AG09309 (cell line): ENCODE measurements around the gene PIAS2.

ENCODE experiments used
- DNase-seq: peaks from one replicate; pipeline ENCODE4 v3.0.0-alpha.2; 2010; ENCODE audit warnings: low read depth
- H3K4me3 ChIP-seq: 2 replicates; pipeline ENCODE4 v1.5.1; 2011; ENCODE audit warnings: mild to moderate bottlenecking, low read depth, low read length, moderate library complexity; ENCODE audit not compliant: control insufficient read depth
- TF ChIP-seq, protein P1 (sequence below): IDR thresholded peaks from 2 replicates; pipeline ENCODE4 v1.5.1; 2011; ENCODE audit warnings: mild to moderate bottlenecking, low read depth, low read length, inconsistent platforms; ENCODE audit not compliant: insufficient read depth, control insufficient read depth; ENCODE audit errors: missing control alignments

Gene PIAS2

DNA sequence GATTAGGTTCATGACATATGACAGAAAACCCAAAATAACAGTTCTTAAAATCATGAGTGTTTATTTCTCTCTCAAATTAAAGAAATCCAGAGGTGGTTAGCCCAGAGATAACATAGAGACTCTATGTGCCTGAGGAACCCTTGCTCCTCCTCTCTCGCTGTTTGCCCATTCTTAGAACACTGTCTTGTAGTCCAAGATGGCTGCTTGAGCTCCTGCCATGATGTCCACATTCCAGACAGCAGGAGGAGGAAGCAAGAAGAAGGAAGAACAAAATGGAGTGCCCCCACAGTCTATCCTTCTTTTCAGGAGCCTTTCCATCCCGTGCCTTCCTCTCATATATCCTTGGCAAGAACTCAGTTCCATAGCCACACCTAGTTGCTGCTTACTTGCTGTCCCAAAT is 146.6 kb downstream of the PIAS2 start:
- no peak for DNase-seq
- TF ChIP-seq, protein P1, sequence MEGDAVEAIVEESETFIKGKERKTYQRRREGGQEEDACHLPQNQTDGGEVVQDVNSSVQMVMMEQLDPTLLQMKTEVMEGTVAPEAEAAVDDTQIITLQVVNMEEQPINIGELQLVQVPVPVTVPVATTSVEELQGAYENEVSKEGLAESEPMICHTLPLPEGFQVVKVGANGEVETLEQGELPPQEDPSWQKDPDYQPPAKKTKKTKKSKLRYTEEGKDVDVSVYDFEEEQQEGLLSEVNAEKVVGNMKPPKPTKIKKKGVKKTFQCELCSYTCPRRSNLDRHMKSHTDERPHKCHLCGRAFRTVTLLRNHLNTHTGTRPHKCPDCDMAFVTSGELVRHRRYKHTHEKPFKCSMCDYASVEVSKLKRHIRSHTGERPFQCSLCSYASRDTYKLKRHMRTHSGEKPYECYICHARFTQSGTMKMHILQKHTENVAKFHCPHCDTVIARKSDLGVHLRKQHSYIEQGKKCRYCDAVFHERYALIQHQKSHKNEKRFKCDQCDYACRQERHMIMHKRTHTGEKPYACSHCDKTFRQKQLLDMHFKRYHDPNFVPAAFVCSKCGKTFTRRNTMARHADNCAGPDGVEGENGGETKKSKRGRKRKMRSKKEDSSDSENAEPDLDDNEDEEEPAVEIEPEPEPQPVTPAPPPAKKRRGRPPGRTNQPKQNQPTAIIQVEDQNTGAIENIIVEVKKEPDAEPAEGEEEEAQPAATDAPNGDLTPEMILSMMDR: no peak
- no peak overlapping the region for H3K4me3 ChIP-seq

DNA sequence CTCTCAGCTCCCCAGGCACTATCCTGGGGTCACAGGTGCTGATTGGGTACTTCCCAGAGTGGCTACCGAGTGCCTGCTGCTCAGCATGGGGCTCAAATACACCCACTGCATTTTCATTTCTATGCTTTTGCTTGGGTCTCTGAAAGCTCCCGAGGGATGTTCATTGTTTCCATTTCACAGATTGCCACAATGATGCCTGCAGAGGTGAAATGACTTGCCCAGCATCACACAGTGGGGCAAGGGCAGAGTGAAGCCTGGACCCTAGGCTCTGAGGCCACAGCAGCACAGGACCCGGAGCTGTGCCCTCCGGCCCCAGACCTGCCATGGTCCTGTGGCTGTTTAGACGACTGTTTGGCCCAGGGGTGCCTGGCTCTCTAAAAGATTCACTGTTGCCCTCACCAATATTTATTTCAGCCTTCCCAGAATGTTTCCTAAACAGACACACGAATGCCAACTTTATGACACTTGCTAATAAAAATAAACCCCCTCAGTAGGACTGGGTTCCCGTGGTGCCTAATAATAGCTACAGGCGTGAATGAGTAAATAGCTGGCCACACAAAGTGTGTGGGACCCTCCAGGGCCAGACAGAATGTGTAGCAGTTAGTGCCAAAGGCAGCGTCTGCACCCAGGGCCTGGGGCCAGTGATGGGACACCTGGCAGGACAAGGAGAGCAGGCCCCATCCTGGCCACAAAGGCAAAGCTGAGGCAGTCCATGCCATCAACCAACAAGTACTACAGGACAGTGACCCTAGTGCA is 149.0 kb downstream of the PIAS2 start:
- H3K4me3 ChIP-seq: no peak overlapping the region
- DNase-seq: no peak
- TF ChIP-seq, protein P1: no peak

DNA sequence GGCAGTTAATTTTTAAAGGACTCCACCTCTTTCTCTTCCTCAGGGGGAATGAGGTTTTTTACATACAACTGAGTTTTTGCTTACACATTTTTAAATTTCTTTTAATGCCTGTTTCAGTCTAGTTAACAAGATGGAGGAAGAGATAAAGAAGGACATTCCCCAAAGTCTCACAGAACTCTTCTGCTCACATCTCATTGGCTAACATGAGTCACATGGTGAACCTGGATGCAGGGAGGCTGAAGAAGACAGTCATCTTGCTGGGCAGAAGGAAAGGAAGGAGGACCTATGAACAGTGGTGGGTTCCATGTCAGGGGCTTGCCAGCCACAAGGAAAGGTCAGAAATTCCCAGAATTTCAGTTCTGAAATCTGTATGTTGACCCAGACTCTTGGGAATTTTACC is 150.1 kb downstream of the PIAS2 start:
- no peak for DNase-seq
- no peak overlapping the region for H3K4me3 ChIP-seq
- TF ChIP-seq, protein P1: no peak

DNA sequence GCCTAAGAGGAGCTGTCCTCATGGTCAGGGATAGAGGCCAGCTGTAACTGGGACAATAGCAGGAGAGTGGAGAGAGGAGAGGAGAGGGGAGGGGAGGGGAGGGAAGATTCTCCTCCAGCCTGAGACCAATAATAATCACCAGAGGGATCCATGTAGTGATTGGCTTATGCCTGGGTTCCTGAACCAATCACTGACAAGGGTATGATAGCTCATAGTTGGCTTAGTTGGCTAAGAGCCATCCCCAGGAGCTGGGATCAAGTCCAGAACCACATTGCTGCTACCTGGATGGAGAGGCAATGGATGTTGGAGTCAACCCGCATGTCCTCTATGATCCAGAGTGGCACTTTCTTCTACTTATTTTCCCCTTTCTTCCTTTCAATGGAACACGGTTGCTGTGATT is 152.7 kb downstream of the PIAS2 start:
- TF ChIP-seq, protein P1: no peak
- DNase-seq: no peak
- H3K4me3 ChIP-seq: no peak overlapping the region

DNA sequence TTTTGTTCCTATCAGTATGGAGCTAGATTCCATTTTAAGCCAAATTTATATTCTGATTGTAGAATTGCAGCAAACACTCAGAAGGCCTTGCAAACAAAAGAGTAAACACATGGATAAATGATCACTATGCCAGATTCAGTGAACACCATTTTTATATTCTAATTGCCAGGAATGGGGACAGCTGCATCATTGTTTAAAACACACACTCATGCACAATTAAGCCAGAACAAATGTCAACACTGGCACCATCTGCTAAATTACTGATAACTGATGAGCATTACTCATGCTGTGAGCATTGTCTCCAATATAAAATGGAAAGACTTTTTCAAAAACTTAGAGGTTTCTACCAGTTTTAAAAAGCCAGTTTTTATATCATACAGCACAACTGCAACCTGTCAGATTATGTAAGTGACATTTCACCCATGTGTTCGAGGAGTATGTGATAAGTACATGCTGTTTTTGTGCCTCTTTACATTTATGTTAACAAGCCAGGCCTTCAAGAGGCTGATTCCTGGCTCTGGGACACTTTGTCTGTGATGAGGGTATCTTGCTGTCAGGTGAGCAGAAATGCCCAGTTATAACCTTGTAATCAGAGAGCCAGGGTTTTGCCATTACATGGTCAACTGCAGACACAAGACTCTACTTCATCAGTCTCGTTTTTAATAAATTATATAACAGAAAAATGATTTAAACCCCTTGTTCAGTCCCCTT is 156.1 kb downstream of the PIAS2 start:
- no peak overlapping the region for H3K4me3 ChIP-seq
- TF ChIP-seq, protein P1: no peak
- DNase-seq: no peak

DNA sequence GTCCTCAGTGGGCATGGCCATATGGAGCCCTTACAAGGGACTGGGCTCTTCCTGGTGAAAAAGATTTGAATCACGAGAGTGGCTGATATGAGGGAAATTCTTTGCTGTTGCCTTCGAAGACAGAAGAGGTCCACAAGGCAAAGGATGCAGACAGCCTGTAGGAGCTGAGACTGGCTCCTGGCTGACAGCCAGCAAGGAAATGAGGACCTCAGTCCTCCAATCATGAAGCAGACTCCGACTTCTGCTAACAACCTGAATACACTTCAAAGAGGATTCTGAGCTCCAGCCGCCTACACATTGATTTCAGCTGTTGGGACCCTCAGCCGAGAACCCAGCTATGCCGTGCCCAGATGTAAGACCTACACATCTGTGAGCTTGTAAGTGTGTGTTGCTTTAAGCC is 157.4 kb downstream of the PIAS2 start:
- TF ChIP-seq, protein P1: no peak
- no peak for DNase-seq
- H3K4me3 ChIP-seq: no peak overlapping the region
